B cell (primary cell): ENCODE measurements around the gene CEPT1. TPM values are rescaled to one million over a fixed set of nuclear protein-coding genes. Genes with fewer than 3 reads are reported as not detected.
A peak's percentile ranks its signal among the peaks of the same experiment; 100 is the strongest.

Experiments
- ATAC-seq: fragments of 200-7000 bp; cut with Tn5 transposase; one replicate; pipeline ENCODE4 v1.10.0; 2021; ENCODE audit warnings: low read depth, mild to moderate bottlenecking, moderate number of reproducible peaks, moderate library complexity
- CTCF ChIA-PET: fragments of 350-600 bp; sonication (Branson Sonifier 250); formaldehyde crosslinking; loops from one replicate; lab custom pipeline; 2021; ENCODE audit warnings: antibody characterized with exemption, inconsistent platforms; lab: Charles Lee
- POLR2A ChIA-PET: fragments of 350-600 bp; sonication (Branson Sonifier 250); formaldehyde crosslinking; loops from one replicate; lab custom pipeline; 2021; ENCODE audit warnings: antibody characterized with exemption; lab: Charles Lee
- DNase-seq: peaks from one replicate; pipeline ENCODE4 v3.0.0; 2013
- H2AFZ ChIP-seq: 2 replicates; pipeline ENCODE4 v1.6.1; 2012; ENCODE audit warnings: mild to moderate bottlenecking, low read depth, low read length; ENCODE audit not compliant: insufficient read depth, poor library complexity, severe bottlenecking
- H3K27ac ChIP-seq, 2 donors: 1 replicate in 1 of 2; 2 replicates in 1 of 2; pipeline ENCODE4 v1.5.1; 2012 to 2013; ENCODE audit warnings: low read length in 2 of 2, mild to moderate bottlenecking in 2 of 2, moderate library complexity in 1 of 2
- H3K27me3 ChIP-seq, 4 experiments: fragments of 200-600 bp in 1 of 4; sonication (generic) in 1 of 4; replicated peaks in 1 of 4; 1 replicate in 2 of 4; 2 replicates in 2 of 4; pipeline versions ENCODE4 v1.6.1 to v1.7.0; 2013 to 2016; ENCODE audit warnings: low read length in 3 of 4, mild to moderate bottlenecking in 2 of 4, mixed read lengths in 1 of 4, moderate library complexity in 1 of 4; ENCODE audit not compliant: insufficient read depth in 4 of 4, control insufficient read depth in 3 of 4; ENCODE audit errors: control extremely low read depth in 1 of 4
- H3K36me3 ChIP-seq, 2 experiments: replicated peaks in 1 of 2; 1 replicate in 1 of 2; 2 replicates in 1 of 2; pipeline versions ENCODE4 v1.6.1 to v1.7.1; 2013; ENCODE audit warnings: low read length in 1 of 2; ENCODE audit not compliant: insufficient read depth in 2 of 2, control insufficient read depth in 1 of 2; ENCODE audit errors: control extremely low read depth in 1 of 2, extremely low read depth in 1 of 2
- H3K4me1 ChIP-seq, 2 donors: fragments of 200-600 bp in 1 of 2; sonication (generic) in 1 of 2; 1 replicate in 1 of 2; 2 replicates in 1 of 2; pipeline versions ENCODE4 v1.5.1 to v1.6.1; 2013 to 2017; ENCODE audit warnings: low read length in 2 of 2; ENCODE audit not compliant: control insufficient read depth in 2 of 2, insufficient read depth in 2 of 2
- H3K4me2 ChIP-seq: replicated peaks from 2 replicates; pipeline ENCODE3; 2012; ENCODE audit warnings: mild to moderate bottlenecking, low read depth, low read length; ENCODE audit not compliant: poor library complexity, severe bottlenecking
- H3K4me3 ChIP-seq, 5 experiments: fragments of 200-600 bp in 1 of 5; sonication (generic) in 1 of 5; 1 replicate in 3 of 5; 2 replicates in 2 of 5; pipeline versions ENCODE4 v1.5.1 to v1.7.0; 2011 to 2016; ENCODE audit warnings: low read length in 4 of 5, mild to moderate bottlenecking in 4 of 5, low read depth in 2 of 5, control low read depth in 1 of 5, moderate library complexity in 1 of 5; ENCODE audit not compliant: insufficient read depth in 1 of 5; ENCODE audit errors: control extremely low read depth in 1 of 5, extremely low read depth in 1 of 5
- H3K79me2 ChIP-seq: fragments of 200-600 bp; sonication (generic); one replicate; pipeline ENCODE4 v1.6.0; 2016; ENCODE audit warnings: low read length; ENCODE audit not compliant: control insufficient read depth, insufficient read depth
- H3K9ac ChIP-seq: fragments of 200-600 bp; sonication (generic); 2 replicates; pipeline ENCODE4 v1.6.1; 2017; ENCODE audit warnings: mild to moderate bottlenecking, low read length, moderate library complexity
- H3K9me3 ChIP-seq, 3 donors: one replicate each; pipeline versions ENCODE4 v1.6.1 to v1.7.1; 2013; ENCODE audit warnings: low read length in 2 of 3; ENCODE audit not compliant: control insufficient read depth in 2 of 3, insufficient read depth in 1 of 3; ENCODE audit errors: control extremely low read depth in 1 of 3
- H4K20me1 ChIP-seq: 2 replicates; pipeline ENCODE4 v1.6.0; 2012; ENCODE audit warnings: mild to moderate bottlenecking, low read length; ENCODE audit not compliant: insufficient read depth, control insufficient read depth, poor library complexity, severe bottlenecking
- H3K27ac Mint-ChIP-seq: one replicate; pipeline ENCODE4 v1.8.0; 2021; ENCODE audit warnings: mixed read lengths
- H3K27me3 Mint-ChIP-seq: one replicate; pipeline ENCODE4 v1.8.0; 2021; ENCODE audit warnings: mixed read lengths
- H3K4me1 Mint-ChIP-seq: one replicate; pipeline ENCODE4 v1.8.0; 2021; ENCODE audit warnings: mixed read lengths
- H3K4me3 Mint-ChIP-seq: one replicate; pipeline ENCODE4 v1.8.0; 2021; ENCODE audit warnings: mixed read lengths
- H3K9me3 Mint-ChIP-seq: one replicate; pipeline ENCODE4 v1.8.0; 2022; ENCODE audit warnings: mixed read lengths; ENCODE audit not compliant: insufficient read depth
- EZH2 ChIP-seq: IDR thresholded peaks from 2 replicates; pipeline ENCODE4 v1.6.1; 2012; ENCODE audit warnings: borderline replicate concordance, low read depth, mild to moderate bottlenecking, moderate library complexity, low read length; ENCODE audit not compliant: insufficient read depth, poor library complexity, severe bottlenecking
- WGBS: methylation state at CpG from one replicate; pipeline ENCODE4 v1.1.5; 2013; ENCODE audit warnings: missing lambda C conversion rate; ENCODE audit not compliant: insufficient coverage; 5-methylcytosine and 5-hydroxymethylcytosine counted together
- intact Hi-C: fragments of 100-400 bp; cut with micrococcal nuclease; formaldehyde crosslinking; loops from one replicate; pipeline ENCODE4 v1.10.0; 2022
- polyA plus RNA-seq: library from polyadenylated mRNA; depleted of rRNA; stranded (reverse); fragments of >200 nt; gene quantifications from 2 replicates; pipeline ENCODE4 v1.2.3, GENCODE V29; 2012
- total RNA-seq, 2 donors: library from RNA; stranded (reverse); fragments of 120-200 nt in 1 of 2; gene quantifications; 1 replicate in 1 of 2; 2 replicates in 1 of 2; pipeline versions ENCODE4 v1.2.3 to v1.2.4, GENCODE V29; 2013 to 2022
- TF ChIP-seq, protein P1 (sequence below): fragments of 200-600 bp; IDR thresholded peaks from one replicate; pipeline ENCODE4 v1.8.0; 2022; ENCODE audit warnings: antibody characterized with exemption, mild to moderate bottlenecking

Gene CEPT1
- total and polyA plus RNA-seq, 2 donors (not counting 1 experiment from before 2014, with no cell fraction given): 47.1 to 83.5 TPM

DNA sequence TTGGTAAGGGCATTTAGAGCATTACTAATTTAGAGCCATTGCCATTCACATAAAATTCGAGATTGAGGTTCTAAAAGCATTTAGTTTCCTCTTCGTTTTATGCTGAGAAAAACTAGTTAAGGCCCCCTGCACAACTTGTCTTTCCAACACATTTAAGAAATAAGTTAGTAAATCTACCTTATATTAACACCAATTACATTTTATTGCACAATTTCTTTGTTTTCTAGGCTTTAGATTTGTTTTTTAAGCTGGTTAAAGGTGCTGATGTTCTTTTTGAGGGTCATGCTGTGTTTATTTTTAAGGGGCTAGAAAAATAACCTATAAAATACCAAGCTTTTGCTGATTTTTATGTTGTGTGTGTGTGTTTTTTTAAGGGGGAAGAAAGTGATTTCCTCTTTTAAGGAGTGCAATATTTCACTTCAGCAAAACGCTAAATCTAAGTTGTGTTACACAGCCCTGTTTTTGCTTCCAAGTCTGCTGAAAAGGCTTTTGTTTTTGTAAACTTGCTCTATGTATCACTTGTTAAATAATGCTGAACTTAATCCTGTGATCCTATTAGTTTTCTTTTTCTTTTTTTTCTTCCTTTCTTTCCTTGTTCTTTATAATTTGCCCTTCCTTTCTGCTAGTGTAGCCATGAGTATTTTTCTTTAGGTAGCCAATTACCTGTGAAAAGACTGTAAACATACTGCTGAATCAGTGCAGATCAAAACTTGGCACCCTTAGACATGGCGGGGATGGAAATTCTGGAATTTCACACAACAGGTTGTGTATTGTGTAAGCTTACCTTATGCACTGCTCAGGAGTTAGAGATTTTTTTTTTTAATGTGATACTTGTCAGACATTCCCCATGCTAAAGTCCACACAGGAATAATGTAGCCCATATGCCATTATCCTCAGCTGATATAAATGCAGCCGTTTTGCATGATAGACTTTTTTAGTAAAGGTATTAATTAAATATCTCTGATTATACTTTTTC lies 1.5 kb downstream of the CEPT1 start:
- WGBS: no CpG with 5 or more reads among the region's 5 CpGs
- H4K20me1 ChIP-seq: no peaks in the 10 kb centered on the region
- H3K4me2 ChIP-seq: peak overlapping the region; percentile 73
- H3K9ac ChIP-seq: peak overlapping the region; percentile 87
- H3K27me3 ChIP-seq: no peaks in the 10 kb centered on the region
- no peaks in the 10 kb centered on the region for H3K9me3 ChIP-seq
- Mint-ChIP-seq H3K4me3 (peak overlapping the region; percentile 100), H3K27ac (peak overlapping the region; percentile 99), H3K27me3 (no peaks in the 10 kb centered on the region), H3K4me1 (peaks cover 61% of the 10 kb centered on the region), H3K9me3 (no peaks in the 10 kb centered on the region)
- peak overlapping the region; percentile 84 to 93 for H3K27ac ChIP-seq
- ATAC-seq (no peak), DNase-seq (peak; percentile 29)
- POLR2A ChIA-PET: interaction anchor here (0.9 to 2.7 kb wide), 4 partner anchors 11 to 78 kb away, joined by 3 to 23 read pairs (median 4); no protein-coding TSS in a partner anchor
- H3K79me2 ChIP-seq: peaks cover 95% of the 10 kb centered on the region
- peaks cover 0 to 30% of the 10 kb centered on the region in 2 experiments for H3K36me3 ChIP-seq
- intact Hi-C loops: loop anchor here (2.0 to 5.0 kb wide), 5 partner anchors 81 to 307 kb away; partner anchors contain the start of genes ATP5PB and WDR77
- H3K4me3 ChIP-seq: peak overlapping the region; percentile 83 to 96 (median 91)
- CTCF ChIA-PET: interaction anchor here (0.9 to 2.0 kb wide), 6 partner anchors 9 to 111 kb away, joined by 3 to 10 read pairs (median 4); no protein-coding TSS in a partner anchor
- TF ChIP-seq EZH2: no peak
- TF ChIP-seq, protein P1, sequence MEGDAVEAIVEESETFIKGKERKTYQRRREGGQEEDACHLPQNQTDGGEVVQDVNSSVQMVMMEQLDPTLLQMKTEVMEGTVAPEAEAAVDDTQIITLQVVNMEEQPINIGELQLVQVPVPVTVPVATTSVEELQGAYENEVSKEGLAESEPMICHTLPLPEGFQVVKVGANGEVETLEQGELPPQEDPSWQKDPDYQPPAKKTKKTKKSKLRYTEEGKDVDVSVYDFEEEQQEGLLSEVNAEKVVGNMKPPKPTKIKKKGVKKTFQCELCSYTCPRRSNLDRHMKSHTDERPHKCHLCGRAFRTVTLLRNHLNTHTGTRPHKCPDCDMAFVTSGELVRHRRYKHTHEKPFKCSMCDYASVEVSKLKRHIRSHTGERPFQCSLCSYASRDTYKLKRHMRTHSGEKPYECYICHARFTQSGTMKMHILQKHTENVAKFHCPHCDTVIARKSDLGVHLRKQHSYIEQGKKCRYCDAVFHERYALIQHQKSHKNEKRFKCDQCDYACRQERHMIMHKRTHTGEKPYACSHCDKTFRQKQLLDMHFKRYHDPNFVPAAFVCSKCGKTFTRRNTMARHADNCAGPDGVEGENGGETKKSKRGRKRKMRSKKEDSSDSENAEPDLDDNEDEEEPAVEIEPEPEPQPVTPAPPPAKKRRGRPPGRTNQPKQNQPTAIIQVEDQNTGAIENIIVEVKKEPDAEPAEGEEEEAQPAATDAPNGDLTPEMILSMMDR: no peak
- H2AFZ ChIP-seq: peak overlapping the region; percentile 53
- H3K4me1 ChIP-seq: peaks cover 51 to 62% of the 10 kb centered on the region in 2 donors
